ENCODE results near the gene CCDC188. TPM values are rescaled to one million over a fixed set of nuclear protein-coding genes. Genes with fewer than 3 reads are reported as not detected.

The CCDC188 gene
- polyA plus RNA-seq, 3 donors, result 0.48 to 3.0 (median 0.86) TPM

DNA sequence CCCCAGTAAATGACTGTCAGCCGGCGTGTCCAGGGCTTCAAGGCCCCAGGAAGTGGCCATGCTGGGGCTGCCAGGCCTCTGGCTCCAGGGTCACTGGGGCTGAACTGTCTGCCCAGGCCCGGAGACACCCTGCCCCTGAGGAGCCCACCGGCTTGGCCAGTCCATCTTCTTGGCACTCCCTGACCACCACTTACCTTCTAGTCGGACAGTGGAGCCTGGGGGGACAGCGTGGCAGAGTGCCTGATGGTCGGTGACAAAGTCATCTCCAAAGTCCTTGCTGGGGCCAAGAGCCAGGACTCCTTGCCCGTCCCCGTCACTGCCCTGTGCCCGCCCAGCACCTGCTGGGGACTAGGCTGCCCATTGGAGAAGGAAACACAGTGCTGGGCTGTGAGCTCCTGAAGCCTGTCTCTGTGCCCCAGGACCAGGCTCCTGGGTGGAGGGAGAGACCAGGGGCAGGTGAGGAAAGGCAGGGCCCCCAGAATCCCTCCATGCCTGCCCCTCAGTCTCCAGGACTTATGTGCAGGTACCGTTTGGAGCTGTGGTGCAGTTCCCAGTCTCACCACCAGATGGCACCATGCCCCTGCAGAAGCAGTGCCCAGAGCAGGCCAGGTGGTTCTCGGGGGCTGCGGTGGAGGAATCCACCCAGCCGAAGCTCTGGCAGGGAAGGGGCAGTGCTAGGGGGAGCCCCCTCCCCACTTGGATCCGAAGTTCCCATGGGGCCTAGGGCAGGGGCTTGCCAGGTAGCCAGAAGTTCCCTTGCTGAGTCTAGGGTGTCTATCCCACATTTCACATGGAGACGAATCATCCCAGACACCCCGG is 6.0 kb upstream of the CCDC188 start:
- 39 to 51% (median 46%) methylated on average over 17 of the region's 17 CpGs for WGBS, 3 donors

DNA sequence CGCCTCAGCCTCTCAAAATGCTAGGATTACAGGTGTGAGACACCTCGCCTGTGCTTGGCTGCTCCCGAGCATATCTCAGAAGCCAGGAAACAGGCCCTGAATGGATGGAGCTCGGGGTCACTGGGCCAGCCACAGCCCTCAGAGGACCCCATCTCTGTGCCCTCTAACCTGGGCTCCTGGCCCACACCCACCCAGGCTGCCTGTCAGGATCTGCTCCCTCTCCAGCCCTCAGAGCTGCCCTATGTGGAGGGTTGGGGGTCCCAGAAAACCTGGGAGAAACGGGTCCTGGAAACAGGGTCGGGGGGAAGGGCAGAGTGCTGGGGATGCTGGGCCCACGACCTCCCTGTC is 5.2 kb upstream of the CCDC188 start:
- H3K27ac ChIP-seq (ENCODE audit: low read depth, low read length), result no peak overlapping the region
- 49 to 71% (median 53%) methylated on average over 5 to 7 of the region's 7 CpGs for WGBS, 3 donors

More for the DNA sequence above, 6.0 kb upstream of the CCDC188 start:
- H3K27ac ChIP-seq (ENCODE audit: low read depth, low read length), result no peak overlapping the region

- 41 to 62% (median 50%) methylated on average over 30 of the region's 30 CpGs for WGBS, 3 donors
- H3K27ac ChIP-seq (ENCODE audit: low read depth, low read length), result no peak overlapping the region
These were observed 4.6 kb upstream of the CCDC188 start for GRCh38 chr22:20155330-20156041.

DNA sequence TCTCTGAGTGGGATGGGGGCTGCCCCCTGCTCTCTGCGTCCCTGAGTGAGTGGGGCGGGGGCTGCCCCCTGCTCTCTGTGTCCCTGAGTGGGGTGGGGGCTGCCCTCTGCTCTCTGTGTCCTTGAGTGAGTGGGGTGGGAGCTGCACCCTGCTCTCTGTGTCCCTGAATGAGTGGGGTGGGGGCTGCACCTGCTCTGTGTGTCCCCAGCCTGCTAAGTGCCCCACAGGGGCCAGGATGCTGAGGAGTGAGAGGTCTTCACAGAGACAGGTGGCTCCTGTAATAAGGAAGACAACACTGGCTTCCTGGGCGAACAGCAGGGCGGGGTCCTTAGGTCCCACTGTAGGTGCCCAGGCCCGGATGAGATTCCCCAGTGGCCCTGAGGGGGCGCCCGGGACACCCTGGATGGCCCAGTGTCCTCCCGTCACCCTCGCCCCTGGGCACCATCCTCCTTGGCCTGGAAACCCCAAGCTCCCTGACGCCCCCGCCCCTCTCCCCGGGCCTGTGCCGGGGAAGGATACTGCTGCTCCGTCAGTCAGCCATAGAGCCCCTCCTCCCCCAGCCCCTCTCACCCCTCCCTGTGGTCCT is 3.8 kb upstream of the CCDC188 start:
- 47 to 57% (median 52%) methylated on average over 12 to 14 of the region's 14 CpGs for WGBS, 3 donors
- H3K27ac ChIP-seq (ENCODE audit: low read depth, low read length), result no peak overlapping the region

DNA sequence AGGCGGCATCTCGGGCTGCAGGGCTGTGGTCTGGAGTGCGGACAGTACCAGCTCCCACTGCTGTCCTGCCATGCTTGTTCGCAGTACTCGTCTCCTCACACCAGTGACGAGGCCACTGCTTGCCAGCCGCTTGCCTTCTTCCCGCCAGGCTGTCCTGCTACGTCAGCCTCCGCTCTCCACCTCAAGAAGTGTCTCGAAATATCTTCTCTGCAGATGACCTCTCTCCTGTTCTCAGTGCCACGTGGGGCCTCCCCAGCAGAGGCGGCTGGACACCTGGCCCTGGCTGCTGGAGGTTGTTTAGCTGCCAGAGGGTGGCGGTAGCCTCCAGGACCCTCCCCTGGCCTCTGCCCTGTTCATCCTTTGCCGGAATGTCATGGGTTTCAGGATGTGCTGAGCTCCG is 3.1 kb upstream of the CCDC188 start:
- WGBS, 3 donors, result 62 to 66% (median 65%) methylated on average over 16 of the region's 16 CpGs
- H3K27ac ChIP-seq (ENCODE audit: low read depth, low read length), result no peak overlapping the region

- no peak overlapping the region for H3K27ac ChIP-seq (ENCODE audit: low read depth, low read length)
- 81 to 85% (median 82%) methylated on average over 14 of the region's 14 CpGs for whole genome bisulfite sequencing, 3 donors
These were observed 1.6 kb upstream of the CCDC188 start for GRCh38 chr22:20152464-20152890.

- WGBS, 3 donors, result 83 to 94% (median 91%) methylated on average over 4 of the region's 4 CpGs
- no peak overlapping the region for H3K27ac ChIP-seq (ENCODE audit: low read depth, low read length)
These were observed 377 bp upstream of the CCDC188 start for GRCh38 chr22:20151276-20151588.

- whole genome bisulfite sequencing, 3 donors, result 61 to 66% (median 64%) methylated on average over 24 to 32 of the region's 32 CpGs
- H3K27ac ChIP-seq (ENCODE audit: low read depth, low read length), result no peak overlapping the region
These were observed 1.3 kb downstream of the CCDC188 start for GRCh38 chr22:20149257-20150250.

DNA sequence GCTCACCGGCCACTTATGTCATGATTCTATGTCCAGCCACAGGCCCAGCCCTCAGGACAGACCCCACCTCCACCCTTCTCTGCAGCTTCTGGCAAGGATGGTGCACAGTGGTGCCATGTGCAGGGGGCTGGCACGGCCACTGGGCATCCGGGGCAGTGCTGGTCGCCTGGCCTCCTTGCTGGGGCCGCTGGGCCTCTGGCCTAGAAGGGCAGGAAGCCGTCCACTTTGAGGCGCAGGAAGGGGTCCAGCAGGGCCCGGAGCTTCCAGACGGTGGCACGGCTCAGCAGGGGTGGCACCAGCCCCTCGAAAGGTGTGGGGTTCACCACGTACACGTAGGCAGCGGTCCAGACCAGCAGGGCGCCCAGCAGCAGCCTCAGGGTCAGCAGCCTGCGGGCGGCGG is 2.4 kb downstream of the CCDC188 start:
- H3K27ac ChIP-seq (ENCODE audit: low read depth, low read length), result no peak overlapping the region

DNA sequence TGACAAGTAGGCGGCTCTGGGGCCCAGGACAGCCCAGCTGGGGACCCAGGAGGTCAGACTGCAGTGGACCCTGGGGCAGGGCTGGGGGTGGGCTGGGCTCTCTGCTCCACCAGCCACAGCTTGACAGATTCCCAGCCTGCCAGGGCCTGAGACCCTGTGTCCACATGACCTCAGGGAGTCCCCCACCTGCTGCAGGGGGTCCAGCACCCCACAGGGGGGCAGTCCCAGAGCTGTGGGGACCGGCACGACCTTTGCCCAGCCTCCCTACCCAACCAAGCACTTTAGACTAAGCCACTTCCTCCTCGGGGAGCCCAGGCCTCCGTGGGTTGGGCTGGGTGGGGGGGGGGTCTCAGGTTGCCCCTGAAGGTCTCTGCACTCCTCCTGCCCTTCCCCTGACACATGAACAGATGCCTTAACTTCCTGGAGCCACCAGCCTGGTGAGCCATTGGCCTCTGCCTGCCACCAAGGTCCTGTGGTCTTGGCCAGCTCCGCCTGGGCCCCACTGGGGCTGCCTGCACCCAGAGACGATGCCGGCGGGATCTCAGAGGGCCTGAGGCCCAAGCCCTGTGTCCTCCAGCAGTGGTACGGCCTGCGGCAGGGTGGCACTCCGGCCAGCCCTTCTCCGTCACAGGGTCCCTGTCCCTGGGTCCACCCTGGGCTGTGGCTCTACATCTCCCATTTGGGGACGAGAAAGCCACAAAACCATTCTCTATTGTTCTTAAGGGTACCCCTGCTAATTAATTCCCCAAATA is 3.4 kb downstream of the CCDC188 start:
- no peak overlapping the region for H3K27ac ChIP-seq (ENCODE audit: low read depth, low read length)
- WGBS, 3 donors, result 67 to 75% (median 74%) methylated on average over 14 of the region's 14 CpGs

More for the DNA sequence above, 2.4 kb downstream of the CCDC188 start:
- WGBS, 3 donors, result 72 to 86% (median 86%) methylated on average over 16 to 18 of the region's 18 CpGs

DNA sequence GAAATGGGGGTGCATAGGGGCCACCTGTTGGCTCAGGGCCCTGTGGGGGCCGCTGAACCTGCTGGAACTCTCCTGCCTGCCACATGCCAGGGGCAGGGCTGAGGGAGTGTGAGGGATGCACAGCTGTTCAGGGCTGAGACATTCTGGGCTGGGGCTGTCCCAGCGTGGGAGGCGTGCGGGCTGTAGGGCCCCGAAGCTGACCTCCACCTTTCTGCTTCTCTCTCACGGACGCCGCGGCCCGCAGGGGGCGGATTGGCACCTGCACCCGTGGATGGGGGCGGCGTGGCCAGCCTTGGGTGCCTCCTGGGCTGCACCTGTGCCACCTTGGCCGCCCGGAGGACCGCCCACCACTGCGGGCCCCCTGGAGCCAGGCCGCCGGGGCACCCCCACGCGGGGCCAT is 4.1 kb downstream of the CCDC188 start:
- 78 to 87% (median 87%) methylated on average over 11 to 22 of the region's 22 CpGs for WGBS, 3 donors
- H3K27ac ChIP-seq (ENCODE audit: low read depth, low read length), result no peak overlapping the region

DNA sequence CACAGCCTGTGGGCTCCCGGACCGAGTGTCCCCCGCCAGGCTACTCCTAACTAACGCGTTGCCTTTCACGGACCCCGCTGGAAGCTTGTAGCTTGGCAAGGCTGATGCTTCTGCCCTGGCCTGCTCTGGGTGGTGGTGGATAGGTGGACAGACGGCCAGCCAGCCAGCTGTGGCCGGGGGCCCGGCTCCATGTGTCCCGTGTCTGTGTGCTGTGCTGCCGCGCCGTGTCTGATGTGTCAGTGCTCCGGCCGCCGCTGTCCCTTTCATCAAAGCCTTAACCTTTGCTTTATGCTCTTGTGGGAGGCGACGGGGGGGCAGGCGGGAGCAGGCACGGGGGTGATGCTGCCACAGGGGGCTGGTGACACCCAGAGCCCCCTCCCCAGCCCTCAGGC is 5.0 kb downstream of the CCDC188 start:
- H3K27ac ChIP-seq (ENCODE audit: low read depth, low read length), result no peak overlapping the region
- WGBS, 3 donors, result 87 to 96% (median 90%) methylated on average over 19 to 21 of the region's 21 CpGs

- 90 to 91% (median 91%) methylated on average over 20 to 22 of the region's 22 CpGs for WGBS, 3 donors
These were observed 5.5 kb downstream of the CCDC188 start for GRCh38 chr22:20145206-20145831.

GRCh38 chr22:20143883-20144665 is 6.8 kb downstream of the CCDC188 start:
- WGBS, 3 donors, result 85 to 93% (median 88%) methylated on average over 19 of the region's 19 CpGs
- H3K27ac ChIP-seq (ENCODE audit: low read depth, low read length), result no peak overlapping the region

More at GRCh38 chr22:20145206-20145831, 5.5 kb downstream of the CCDC188 start:
- no peak overlapping the region for H3K27ac ChIP-seq (ENCODE audit: low read depth, low read length)

DNA sequence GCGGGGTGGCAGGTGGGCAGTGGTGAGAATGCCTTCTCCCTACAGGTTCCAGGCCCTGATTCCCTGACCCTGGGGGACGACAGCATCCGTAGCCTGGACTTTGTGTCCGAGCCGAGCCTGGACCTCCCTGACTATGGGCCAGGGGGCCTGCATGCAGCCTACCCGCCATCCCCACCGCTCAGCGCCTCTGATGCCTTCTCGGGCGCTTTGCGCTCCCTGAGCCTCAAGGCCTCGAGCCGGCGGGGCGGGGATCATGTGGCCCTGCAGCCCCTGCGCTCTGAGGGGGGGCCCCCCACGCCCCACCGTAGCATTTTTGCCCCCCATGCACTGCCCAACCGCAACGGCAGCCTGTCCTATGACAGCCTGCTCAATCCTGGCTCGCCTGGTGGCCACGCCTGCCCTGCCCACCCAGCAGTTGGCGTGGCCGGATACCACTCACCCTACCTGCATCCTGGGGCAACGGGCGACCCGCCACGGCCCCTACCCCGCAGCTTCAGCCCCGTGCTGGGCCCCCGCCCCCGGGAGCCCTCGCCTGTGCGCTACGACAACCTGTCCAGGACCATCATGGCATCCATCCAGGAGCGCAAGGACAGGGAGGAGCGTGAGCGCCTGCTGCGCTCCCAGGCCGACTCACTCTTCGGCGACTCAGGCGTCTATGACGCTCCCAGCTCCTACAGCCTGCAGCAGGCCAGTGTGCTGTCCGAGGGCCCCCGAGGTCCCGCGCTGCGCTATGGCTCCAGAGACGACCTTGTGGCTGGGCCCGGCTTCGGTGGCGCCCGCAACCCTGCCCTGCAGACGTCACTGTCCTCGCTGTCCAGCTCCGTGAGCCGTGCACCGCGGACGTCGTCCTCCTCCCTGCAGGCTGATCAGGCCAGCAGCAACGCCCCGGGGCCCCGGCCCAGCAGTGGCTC is 7.9 kb downstream of the CCDC188 start:
- H3K27ac ChIP-seq (ENCODE audit: low read depth, low read length), result no peak overlapping the region
- 92 to 96% (median 94%) methylated on average over 54 to 65 of the region's 65 CpGs for WGBS, 3 donors
